ENCODE results near the gene ZNF79. TPM values are rescaled to one million over a fixed set of nuclear protein-coding genes. Genes with fewer than 3 reads are reported as not detected.

ZNF79 gene
- polyA plus RNA-seq (2013, experiment 1 of 2; ENCODE audit: insufficient read length): 4.9 TPM
- polyA plus RNA-seq (2013, experiment 2 of 2; ENCODE audit: insufficient read length): 4.9 TPM

- DNase-seq: peak; percentile 89
Measured at GRCh38 chr9:127423934-127424675, at the start of gene ZNF79. Gene ZNF79 (plus strand): TSS chr9:127424382. CDS start chr9:127424788, 406 bp downstream.

- DNase-seq: no peak
Measured at GRCh38 chr9:127380479-127380878, 43.7 kb upstream of the ZNF79 start.

GRCh38 chr9:127382541-127382940 is 41.6 kb upstream of the ZNF79 start:
- DNase-seq: no peak

DNA sequence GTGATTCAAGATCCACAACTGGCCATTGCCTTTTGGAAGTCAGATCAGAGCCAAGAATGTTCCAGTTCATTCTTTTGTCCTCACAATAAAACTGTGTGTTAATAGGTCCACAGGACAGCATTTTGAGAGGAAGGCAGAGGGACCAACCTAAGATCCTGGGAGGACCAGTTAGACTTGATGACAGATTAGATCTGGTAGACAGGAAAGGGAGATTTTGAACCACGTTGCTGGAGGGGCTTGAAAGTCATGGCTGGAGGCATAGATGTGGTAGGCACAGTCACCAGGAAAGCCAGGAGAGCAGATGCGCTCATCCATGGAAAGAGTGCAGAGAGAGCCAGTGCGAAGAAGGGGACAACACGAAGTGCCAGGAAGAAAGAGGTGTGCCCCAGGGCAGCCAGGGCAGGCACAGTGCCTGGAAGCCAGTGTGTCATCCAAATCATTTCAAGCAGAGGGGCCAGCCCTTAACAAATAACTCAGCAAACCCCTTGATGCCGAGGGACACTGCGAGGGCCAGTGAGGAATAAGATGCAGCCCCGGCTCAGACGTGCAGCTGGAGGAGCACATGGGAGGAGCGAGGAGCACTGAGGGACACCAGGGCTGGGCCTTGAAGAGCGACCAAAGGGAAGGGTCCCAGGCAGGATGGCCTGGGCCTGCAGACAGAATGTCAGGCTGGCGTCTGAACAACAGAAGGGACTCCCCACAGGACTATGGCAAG is 40.0 kb upstream of the ZNF79 start:
- DNase-seq: no peak

DNA sequence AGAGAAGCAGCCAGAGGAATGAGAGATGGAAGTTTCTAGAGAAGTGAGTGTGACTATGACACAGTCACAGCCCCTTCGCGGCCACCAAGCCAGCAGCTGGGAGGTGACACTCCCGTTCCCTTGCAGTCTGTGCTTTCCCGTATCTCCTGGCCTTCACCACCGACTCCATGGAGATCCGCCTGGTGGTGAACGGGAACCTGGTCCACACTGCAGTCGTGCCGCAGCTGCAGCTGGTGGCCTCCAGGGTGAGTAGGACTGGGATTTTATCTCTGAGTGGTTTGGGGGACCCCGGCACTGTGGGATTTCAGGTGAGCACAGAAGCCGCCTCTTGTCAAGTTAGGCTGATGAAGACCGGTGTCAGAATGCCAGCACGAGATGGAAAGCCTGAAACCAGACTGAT is 39.3 kb upstream of the ZNF79 start:
- DNase-seq: no peak

DNA sequence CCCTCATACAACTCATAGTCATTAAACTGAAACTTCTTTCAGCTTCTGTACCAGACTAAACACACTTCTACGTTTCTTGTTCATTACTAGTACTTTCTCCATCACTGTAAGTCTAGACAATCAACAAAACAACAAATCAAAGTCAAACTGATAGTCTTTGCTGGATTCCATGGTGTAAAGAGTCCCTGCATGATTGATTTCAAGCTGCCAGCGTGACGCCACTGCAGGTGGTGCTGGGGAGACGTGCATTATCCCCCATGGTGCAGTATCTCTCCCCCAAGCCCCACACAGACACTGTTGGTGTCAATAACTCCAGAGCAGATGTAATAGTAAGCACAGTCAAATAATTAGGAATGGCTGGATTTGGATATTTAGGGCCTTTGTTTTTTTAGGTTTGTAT is 37.9 kb upstream of the ZNF79 start:
- DNase-seq: no peak

- DNase-seq: no peak
Measured at GRCh38 chr9:127386981-127387380, 37.2 kb upstream of the ZNF79 start.

DNA sequence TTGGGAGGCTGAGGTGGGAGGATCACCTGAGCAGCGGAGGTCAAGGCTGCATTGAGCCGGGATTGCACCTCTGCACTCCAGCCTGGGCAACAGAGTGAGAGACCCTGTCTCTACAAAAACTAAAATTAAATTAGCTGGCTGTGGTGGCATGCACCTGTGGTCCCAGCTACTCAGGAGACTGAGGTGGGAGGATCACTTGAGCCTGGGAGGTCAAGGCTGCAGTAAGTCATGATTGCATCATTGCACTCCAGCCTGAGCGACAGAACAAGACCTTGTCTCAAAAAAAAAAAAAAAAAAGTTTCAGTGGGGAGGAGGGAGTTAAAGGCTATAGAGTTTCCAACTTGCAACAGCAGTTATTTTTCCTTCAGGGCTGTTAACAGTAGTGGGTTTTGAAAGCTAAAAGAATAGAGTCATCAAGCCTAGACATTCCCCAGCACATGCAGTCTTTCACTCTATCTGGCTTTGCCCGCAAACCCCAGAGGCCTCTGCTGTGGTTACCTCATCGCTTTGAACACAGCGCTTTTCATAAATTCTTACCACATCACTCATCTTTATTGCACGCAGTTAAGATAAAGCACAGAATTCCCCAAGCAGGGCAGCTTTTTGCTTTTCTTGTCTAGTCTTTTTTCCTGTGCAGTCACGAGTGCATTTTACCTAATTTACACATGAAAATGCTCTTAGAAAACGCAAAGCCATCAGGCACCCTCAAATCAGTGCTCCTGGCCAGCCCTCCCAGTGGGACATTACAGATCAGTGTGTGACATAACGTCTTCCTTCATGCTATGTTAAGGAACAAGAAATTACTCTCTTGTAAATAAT is 35.9 kb upstream of the ZNF79 start:
- DNase-seq: peak; percentile 97

- DNase-seq: no peak
Measured at GRCh38 chr9:127388856-127389238, 35.3 kb upstream of the ZNF79 start.

DNA sequence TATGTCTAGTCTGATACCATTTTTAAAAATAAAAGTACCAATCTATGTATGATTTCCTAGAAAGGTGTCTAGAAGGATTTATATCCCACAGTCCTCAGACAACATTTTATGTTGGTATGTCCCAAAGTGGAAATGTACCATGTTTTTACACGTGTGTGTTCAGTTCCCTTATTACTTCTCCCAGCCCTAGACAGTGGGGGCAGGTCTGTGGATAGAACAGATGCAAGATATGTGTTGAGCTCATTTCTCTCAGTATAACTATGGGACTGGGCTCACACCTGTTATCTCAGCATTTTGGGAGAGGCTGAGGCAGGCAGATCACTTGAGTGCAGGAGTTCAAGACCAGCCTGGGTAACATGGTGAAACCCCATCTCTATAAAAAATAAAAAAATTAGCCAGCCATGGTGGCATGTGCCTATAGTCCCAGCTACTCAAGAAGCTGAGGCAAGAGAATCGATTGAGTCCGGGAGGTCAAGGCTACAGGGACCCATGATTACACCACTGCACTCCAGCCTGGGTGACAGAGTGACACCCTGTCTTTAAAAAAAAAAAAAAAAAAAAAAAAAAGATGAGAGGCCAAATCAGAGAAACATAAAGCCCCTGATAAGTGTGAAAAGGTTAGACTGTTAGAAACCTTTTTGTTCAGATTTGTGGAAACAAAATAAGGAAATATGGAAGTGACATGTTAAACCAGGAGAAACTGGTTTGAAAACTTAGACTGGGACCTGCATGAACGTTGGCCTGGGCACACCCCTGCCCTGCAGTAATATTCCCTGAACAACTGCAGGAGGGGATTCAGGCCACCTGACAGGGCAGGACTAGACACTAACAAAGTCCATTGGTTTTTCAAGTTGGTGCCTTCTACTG is 34.6 kb upstream of the ZNF79 start:
- DNase-seq: no peak

- no peak for DNase-seq
Measured at GRCh38 chr9:127390248-127390545, 34.0 kb upstream of the ZNF79 start.

- no peak for DNase-seq
Measured at GRCh38 chr9:127390563-127390962, 33.6 kb upstream of the ZNF79 start.

GRCh38 chr9:127392166-127392565 is 32.0 kb upstream of the ZNF79 start:
- DNase-seq: no peak

DNA sequence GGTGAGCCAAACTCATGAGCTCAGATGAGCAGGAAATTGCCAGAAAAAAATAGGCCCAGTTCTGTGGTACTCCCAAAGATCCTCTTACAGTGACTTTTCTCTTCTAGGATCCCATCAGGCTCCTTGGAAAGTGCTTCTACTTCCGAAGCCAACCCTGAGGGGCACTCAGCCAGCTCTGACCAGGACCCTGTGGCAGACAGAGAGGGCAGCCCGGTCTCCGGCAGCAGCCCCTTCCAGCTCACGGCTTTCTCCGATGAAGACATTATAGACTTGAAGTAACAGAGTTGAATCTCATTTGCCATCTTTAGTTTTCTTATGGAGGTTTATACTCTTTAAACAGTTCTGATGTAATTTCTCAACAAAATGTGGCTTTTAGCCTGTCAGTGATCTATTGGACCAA is 31.2 kb upstream of the ZNF79 start:
- no peak for DNase-seq

GRCh38 chr9:127393645-127394044 is 30.5 kb upstream of the ZNF79 start:
- peak; percentile 24 for DNase-seq

DNA sequence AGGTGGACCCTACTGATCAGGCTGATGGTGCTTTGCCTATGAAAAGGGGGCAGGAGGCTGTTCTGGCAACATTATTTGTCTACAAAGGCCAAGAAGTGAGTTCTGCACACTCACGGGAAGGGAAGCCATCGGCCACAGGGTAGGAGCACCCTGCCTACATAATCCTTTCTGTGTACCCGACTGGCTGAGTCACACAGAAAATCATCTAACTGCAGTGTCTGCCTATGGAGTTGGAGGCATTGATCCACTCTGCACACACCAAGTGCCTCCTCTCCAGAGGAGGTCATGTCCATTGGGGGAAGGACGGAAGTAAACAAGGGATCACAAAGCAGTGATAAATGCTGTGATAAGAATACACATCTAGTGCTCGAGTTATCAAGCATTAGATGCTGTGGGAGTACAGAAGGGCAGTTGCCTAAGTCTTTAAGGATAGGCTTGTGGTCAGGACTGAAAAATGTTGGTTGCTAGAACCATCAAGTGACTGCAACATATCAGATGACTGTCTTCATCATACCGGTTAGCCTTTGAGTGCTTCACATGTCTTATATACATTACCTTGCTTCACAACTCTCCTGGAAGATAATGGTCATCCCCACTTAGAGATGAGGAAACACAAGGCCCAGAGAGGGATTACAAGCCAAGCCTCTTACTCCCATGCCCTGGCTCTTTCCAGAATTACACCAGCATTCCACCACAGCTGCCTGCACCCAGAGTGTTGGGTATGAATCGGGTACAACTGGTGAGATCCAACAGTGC is 28.5 kb upstream of the ZNF79 start:
- no peak for DNase-seq

DNA sequence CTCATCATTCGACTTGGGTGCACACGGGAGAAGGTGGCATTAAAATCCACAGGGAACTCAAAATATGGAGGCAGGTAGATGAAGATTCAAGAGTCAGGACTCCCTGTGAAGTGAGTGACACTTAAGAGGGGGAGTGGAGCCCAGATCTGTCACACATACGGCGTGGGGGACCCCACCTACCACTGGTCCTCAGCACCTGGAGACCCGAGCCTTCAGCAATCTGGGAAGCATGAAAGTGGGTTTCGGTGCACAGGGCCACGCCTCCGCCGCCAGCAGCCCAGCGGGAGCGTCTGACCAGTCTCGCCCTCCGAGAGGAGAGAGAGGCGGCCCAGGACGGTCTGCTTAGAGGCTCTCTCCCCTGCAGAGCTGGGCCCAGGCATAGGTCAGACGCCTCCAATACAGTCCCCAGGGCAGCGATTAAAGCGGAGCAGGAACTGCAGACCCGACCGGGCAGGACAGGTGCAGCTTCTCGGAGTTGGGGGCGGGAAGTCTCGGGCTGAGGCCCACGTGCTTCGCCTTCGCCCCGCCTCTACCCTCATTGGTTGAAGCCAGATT is 27.9 kb upstream of the ZNF79 start:
- no peak for DNase-seq

DNA sequence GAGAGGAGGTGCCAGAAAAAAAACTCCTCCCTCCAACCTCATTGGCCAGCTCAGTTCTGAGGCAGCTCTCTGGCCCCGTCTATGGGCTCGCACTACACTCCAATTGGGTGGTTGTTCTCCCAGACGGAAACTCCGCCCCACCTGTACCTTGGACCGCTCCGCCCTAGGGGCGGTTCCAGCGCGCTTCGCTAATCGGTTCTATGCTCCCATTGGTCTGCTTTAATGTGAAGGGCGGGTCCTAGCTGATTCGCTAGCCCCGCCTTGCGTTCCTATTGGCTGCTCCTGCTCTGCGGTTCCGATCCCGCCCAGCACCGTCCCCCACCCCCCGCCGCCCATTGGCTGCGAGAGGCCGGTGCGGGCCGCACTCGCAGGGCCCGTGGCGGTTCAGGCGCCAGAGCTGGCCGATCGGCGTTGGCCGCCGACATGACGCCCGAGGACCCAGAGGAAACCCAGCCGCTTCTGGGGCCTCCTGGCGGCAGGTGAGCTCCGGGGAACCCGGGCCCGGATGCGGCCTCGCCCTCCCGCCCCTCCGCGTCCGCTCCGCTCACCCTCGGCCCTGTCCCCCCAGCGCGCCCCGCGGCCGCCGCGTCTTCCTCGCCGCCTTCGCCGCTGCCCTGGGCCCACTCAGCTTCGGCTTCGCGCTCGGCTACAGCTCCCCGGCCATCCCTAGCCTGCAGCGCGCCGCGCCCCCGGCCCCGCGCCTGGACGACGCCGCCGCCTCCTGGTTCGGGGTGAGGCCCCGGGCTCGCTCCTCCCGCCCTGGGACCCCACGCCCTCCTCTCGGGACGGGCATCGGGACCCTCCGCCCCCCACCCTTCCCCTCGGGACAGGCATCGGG is 27.2 kb upstream of the ZNF79 start, which contains the start of gene SLC2A8:
Gene SLC2A8, plus strand, starts transcription at position 362 of the 838 bp plus-strand sequence. Its CDS starts 62 bp downstream, at position 424.
- peak; percentile 97 for DNase-seq

DNA sequence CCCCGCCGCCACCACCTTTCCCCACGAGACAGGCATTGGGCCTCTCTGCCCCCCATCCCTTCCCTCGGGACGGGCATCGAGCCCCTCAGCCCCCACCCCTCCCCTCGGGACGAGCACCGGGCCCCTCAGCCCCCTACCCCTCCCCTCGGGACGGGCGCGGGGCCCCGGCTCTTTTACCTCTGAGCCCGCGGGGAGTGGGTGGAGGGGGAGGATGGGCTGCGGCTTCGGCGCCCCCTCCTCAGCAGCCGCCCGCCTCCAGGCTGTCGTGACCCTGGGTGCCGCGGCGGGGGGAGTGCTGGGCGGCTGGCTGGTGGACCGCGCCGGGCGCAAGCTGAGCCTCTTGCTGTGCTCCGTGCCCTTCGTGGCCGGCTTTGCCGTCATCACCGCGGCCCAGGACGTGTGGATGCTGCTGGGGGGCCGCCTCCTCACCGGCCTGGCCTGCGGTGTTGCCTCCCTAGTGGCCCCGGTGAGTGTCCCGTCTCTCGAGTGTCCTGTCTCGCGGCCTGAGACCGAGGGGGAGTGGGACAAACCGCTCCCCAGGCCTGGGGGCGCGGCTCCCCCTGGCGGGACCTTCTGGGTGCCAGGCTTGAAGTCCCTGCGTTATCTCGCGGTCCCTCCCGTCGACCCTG is 26.4 kb upstream of the ZNF79 start:
- DNase-seq: peak; percentile 9

- no peak for DNase-seq
Measured at GRCh38 chr9:127398275-127398647, 25.9 kb upstream of the ZNF79 start.

Data from fibroblast of skin of abdomen (primary cell).